SU-DHL-6 (cell line): ENCODE results near the gene DBN1.

Experiments used
- CTCF ChIP-seq: fragments of 200-600 bp; sonication (generic); IDR thresholded peaks from one replicate; pipeline ENCODE4 v1.5.1; 2017; ENCODE audit warnings: antibody characterized with exemption, mild to moderate bottlenecking, low read length, moderate library complexity; ENCODE audit not compliant: insufficient read depth, poor library complexity, severe bottlenecking
- EZH2phosphoT487 ChIP-seq: fragments of 200-600 bp; sonication (generic), shearing (Covaris generic); conservative IDR thresholded peaks from 2 replicates; pipeline ENCODE4 v1.6.1; 2018; ENCODE audit warnings: mild to moderate bottlenecking, antibody characterized with exemption, low read length, moderate library complexity, mixed read lengths

- TF ChIP-seq CTCF, result no peak
- no peak for TF ChIP-seq EZH2phosphoT487
Measured at GRCh38 chr5:177502886-177503285, 29.5 kb upstream of the DBN1 start.
